ENCODE results near the gene ATG3. TPM values are rescaled to one million over a fixed set of nuclear protein-coding genes. Genes with fewer than 3 reads are reported as not detected.
"Not testable (repeated sequence)": the region's sequence is repeated elsewhere in the genome, so short reads cannot be mapped to it uniquely, and the experiment has no call there.

Gene ATG3
- total RNA-seq, 1 donor from 2014 or later: 46.3 TPM

GRCh38 chr3:112564940-112565305 is 3.2 kb upstream of the ATG3 start:
- H3K36me3 Mint-ChIP-seq (ENCODE audit: unreplicated experiment): peaks cover 24% of the 10 kb centered on the region
- no peak overlapping the region for H3K4me3 Mint-ChIP-seq (ENCODE audit: unreplicated experiment)
- no peak overlapping the region for H3K27ac Mint-ChIP-seq (ENCODE audit: unreplicated experiment)
- no peaks in the 10 kb centered on the region for H3K9me3 Mint-ChIP-seq (ENCODE audit: unreplicated experiment)
- no peaks in the 10 kb centered on the region for H3K27me3 Mint-ChIP-seq (ENCODE audit: unreplicated experiment)
- peaks cover 22% of the 10 kb centered on the region for H3K4me1 Mint-ChIP-seq (ENCODE audit: unreplicated experiment)
- no peak for DNase-seq (ENCODE audit: extremely low spot score, unreplicated experiment)
- TF ChIP-seq CTCF (IDR thresholded peaks at IDR 0.05): no peak

GRCh38 chr3:112564247-112564939 is 2.6 kb upstream of the ATG3 start:
- H3K9me3 Mint-ChIP-seq (ENCODE audit: unreplicated experiment); H3K4me3 Mint-ChIP-seq (ENCODE audit: unreplicated experiment); H3K27me3 Mint-ChIP-seq (ENCODE audit: unreplicated experiment); H3K27ac Mint-ChIP-seq (ENCODE audit: unreplicated experiment); DNase-seq (ENCODE audit: extremely low spot score, unreplicated experiment): not testable (repeated sequence)
- Mint-ChIP-seq H3K4me1 (ENCODE audit: unreplicated experiment) (peaks cover 27% of the 10 kb centered on the region), H3K36me3 (ENCODE audit: unreplicated experiment) (peaks cover 20% of the 10 kb centered on the region)

DNA sequence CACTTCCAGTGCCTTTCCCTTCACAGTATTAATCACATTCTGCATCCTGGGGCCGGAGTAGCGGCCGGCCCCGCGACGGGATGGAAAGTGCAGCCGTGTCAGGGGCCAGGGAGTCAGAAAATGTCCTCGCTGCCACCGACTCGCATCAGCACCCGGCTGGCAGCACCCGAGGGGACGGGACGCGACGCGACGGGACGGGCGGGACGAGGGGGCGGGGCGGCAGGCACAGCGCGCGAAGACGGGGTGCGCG is 353 bp downstream of the ATG3 start:
- no peak for TF ChIP-seq CTCF (IDR thresholded peaks at IDR 0.05)
- peak overlapping the region; percentile 94 for H3K4me3 Mint-ChIP-seq (ENCODE audit: unreplicated experiment)
- H3K9me3 Mint-ChIP-seq (ENCODE audit: unreplicated experiment): no peaks in the 10 kb centered on the region
- no peaks in the 10 kb centered on the region for H3K27me3 Mint-ChIP-seq (ENCODE audit: unreplicated experiment)
- peaks cover 19% of the 10 kb centered on the region for H3K36me3 Mint-ChIP-seq (ENCODE audit: unreplicated experiment)
- H3K27ac Mint-ChIP-seq (ENCODE audit: unreplicated experiment): peak overlapping the region; percentile 99
- DNase-seq (ENCODE audit: extremely low spot score, unreplicated experiment): no peak
- peaks cover 29% of the 10 kb centered on the region for H3K4me1 Mint-ChIP-seq (ENCODE audit: unreplicated experiment)

DNA sequence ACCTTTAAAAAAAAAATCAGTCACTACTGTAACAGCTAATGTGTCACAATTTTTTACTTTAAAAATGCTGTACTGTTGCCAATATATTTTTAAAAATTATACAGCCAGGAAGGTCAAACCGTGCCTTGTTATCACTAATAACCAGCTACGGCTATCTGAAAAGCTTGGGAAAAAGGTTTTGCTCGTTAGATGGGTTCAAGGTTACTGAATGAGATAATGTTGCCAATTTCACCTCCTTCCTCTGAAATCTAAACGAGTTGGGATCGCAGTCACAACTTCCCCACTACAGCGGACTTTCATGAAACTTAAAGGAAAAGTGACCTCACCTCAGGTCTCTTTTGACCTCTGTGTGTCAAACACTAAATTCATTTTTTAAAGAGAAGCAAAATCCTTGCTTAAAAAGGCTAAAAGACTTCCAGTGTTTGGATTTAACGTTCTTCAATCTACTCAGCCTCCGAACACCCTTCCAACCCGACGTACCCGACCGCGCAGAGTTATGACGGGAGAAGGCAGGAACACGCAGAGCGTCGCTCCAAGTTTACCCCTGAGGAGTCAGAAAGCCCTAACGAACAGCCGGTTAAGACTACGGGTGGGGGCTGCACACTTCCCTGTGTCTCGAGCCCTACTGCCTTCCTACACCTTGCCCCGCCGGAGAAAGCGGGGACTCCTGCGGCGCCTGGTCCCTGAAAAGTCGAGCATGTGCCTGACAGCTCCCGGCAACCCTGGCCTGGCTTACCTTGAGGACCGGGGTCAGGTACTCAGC is 860 bp downstream of the ATG3 start:
- peaks cover 30% of the 10 kb centered on the region for H3K4me1 Mint-ChIP-seq (ENCODE audit: unreplicated experiment)
- H3K9me3 Mint-ChIP-seq (ENCODE audit: unreplicated experiment): no peaks in the 10 kb centered on the region
- peak overlapping the region; percentile 99 for H3K27ac Mint-ChIP-seq (ENCODE audit: unreplicated experiment)
- TF ChIP-seq CTCF (IDR thresholded peaks at IDR 0.05): no peak
- peaks cover 16% of the 10 kb centered on the region for H3K36me3 Mint-ChIP-seq (ENCODE audit: unreplicated experiment)
- H3K27me3 Mint-ChIP-seq (ENCODE audit: unreplicated experiment): no peaks in the 10 kb centered on the region
- peak; percentile 89 for DNase-seq (ENCODE audit: extremely low spot score, unreplicated experiment)
- H3K4me3 Mint-ChIP-seq (ENCODE audit: unreplicated experiment): peak overlapping the region; percentile 94

DNA sequence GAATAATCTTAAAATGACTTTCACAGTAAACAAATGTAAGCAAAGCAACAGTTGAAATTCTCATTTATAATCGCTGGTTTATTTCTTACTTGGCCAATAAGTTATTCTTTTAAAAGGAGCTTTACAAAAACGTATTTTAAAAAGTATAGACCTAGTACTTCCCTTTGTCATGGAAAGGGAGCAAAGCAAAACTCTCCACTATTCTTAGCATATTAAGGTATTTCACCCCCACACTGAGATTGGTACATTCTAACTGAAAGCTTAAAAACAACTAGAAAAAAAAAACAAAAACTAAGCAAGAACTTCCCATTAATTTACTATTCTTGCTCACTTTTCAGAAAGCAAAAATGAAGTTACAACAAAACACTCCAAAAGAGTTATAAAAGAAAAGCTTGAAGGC is 1.5 kb downstream of the ATG3 start:
- Mint-ChIP-seq H3K9me3 (ENCODE audit: unreplicated experiment) (no peaks in the 10 kb centered on the region), H3K36me3 (ENCODE audit: unreplicated experiment) (peaks cover 16% of the 10 kb centered on the region), H3K27ac (ENCODE audit: unreplicated experiment) (peak overlapping the region; percentile 99), H3K4me1 (ENCODE audit: unreplicated experiment) (peaks cover 34% of the 10 kb centered on the region), H3K27me3 (ENCODE audit: unreplicated experiment) (no peaks in the 10 kb centered on the region), H3K4me3 (ENCODE audit: unreplicated experiment) (peak overlapping the region; percentile 94)
- no peak for TF ChIP-seq CTCF (IDR thresholded peaks at IDR 0.05)
- no peak for DNase-seq (ENCODE audit: extremely low spot score, unreplicated experiment)
